Cardiac septum (tissue), 1 donor: ENCODE measurements around the gene KDF1. TPM values are rescaled to one million over a fixed set of nuclear protein-coding genes. Genes with fewer than 3 reads are reported as not detected.
"Not testable (repeated sequence)": the region's sequence is repeated elsewhere in the genome, so short reads cannot be mapped to it uniquely, and the experiment has no call there.

ENCODE experiments used
- DNase-seq: peaks from one replicate; pipeline ENCODE4 v3.0.0-alpha.2; 2020; ENCODE audit warnings: low spot score
- intact Hi-C: fragments of 100-400 bp; cut with DNase I; formaldehyde crosslinking; loops from one replicate; pipeline ENCODE4 v1.14.0; 2022
- total RNA-seq: library from RNA; stranded (reverse); fragmentation: NEBNext Ultra II Directional; extraction: Animal tissue kit (Norgen Biotek cat#: 25700); gene quantifications from one replicate; pipeline ENCODE4 v1.2.1, GENCODE V29; 2021
- donor health status: DM: no; HTN: no; CAD: no.

Gene KDF1
- total RNA-seq, 1 donor from 2014 or later = not detected

GRCh38 chr1:26965213-26965612 is 4.9 kb upstream of the KDF1 start:
- no peak for DNase-seq
- intact Hi-C loops = loop anchor here (10.0 kb wide), 1 partner anchor 130 kb away; no protein-coding TSS in a partner anchor

GRCh38 chr1:26961826-26962225 is 1.6 kb upstream of the KDF1 start:
- intact Hi-C loops = loop anchor here (10.0 kb wide), 1 partner anchor 133 kb away; no protein-coding TSS in a partner anchor
- no peak for DNase-seq

- intact Hi-C loops = loop anchor here (10.0 kb wide), 1 partner anchor 134 kb away; no protein-coding TSS in a partner anchor
Observed at GRCh38 chr1:26960625-26960966, 328 bp upstream of the KDF1 start.

GRCh38 chr1:26959270-26959669 is 998 bp downstream of the KDF1 start:
- intact Hi-C loops = no loop called here
- no peak for DNase-seq

More at GRCh38 chr1:26960625-26960966, 328 bp upstream of the KDF1 start:
- DNase-seq = no peak

GRCh38 chr1:26957306-26957705 is 3.0 kb downstream of the KDF1 start:
- no peak for DNase-seq
- intact Hi-C loops = no loop called here

- DNase-seq = no peak
- intact Hi-C loops = no loop called here
Observed at GRCh38 chr1:26956321-26956720, 3.9 kb downstream of the KDF1 start.

- no peak for DNase-seq
- intact Hi-C loops = no loop called here
Observed at GRCh38 chr1:26953374-26953773, 6.9 kb downstream of the KDF1 start.

- intact Hi-C loops = no loop called here
- DNase-seq = no peak
Observed at GRCh38 chr1:26951821-26952497, 8.3 kb downstream of the KDF1 start.

- DNase-seq = no peak
- intact Hi-C loops = no loop called here
Observed at GRCh38 chr1:26951216-26951615, 9.1 kb downstream of the KDF1 start.

GRCh38 chr1:26950602-26951001 is 9.7 kb downstream of the KDF1 start:
- intact Hi-C loops = no loop called here
- no peak for DNase-seq

- no peak for DNase-seq
- intact Hi-C loops = no loop called here
Observed at GRCh38 chr1:26949926-26950319, 10.3 kb downstream of the KDF1 start.

GRCh38 chr1:26949266-26949925 is 10.9 kb downstream of the KDF1 start:
- intact Hi-C loops = no loop called here
- DNase-seq = no peak

GRCh38 chr1:26948725-26949057 is 11.6 kb downstream of the KDF1 start:
- intact Hi-C loops, DNase-seq: not testable (repeated sequence)

GRCh38 chr1:26946270-26946669 is 14.0 kb downstream of the KDF1 start:
- intact Hi-C loops = no loop called here
- DNase-seq = no peak

- intact Hi-C loops = no loop called here
Observed at GRCh38 chr1:26945728-26946127, 14.5 kb downstream of the KDF1 start.

GRCh38 chr1:26945138-26945537 is 15.1 kb downstream of the KDF1 start:
- intact Hi-C loops = no loop called here
- DNase-seq = no peak

More at GRCh38 chr1:26945728-26946127, 14.5 kb downstream of the KDF1 start:
- no peak for DNase-seq

- intact Hi-C loops = no loop called here
- no peak for DNase-seq
Observed at GRCh38 chr1:26942656-26943055, 17.6 kb downstream of the KDF1 start.

GRCh38 chr1:26941311-26941710 is 19.0 kb downstream of the KDF1 start:
- DNase-seq = no peak
- intact Hi-C loops = no loop called here

- no peak for DNase-seq
- intact Hi-C loops = no loop called here
Observed at GRCh38 chr1:26938659-26939025, 21.6 kb downstream of the KDF1 start.

- no peak for DNase-seq
- intact Hi-C loops = no loop called here
Observed at GRCh38 chr1:26938004-26938658, 22.1 kb downstream of the KDF1 start.

- no peak for DNase-seq
- intact Hi-C loops = no loop called here
Observed at GRCh38 chr1:26936823-26937222, 23.4 kb downstream of the KDF1 start.
